Neuron (in vitro differentiated cells): ENCODE measurements around the gene TCAF1.
A peak's percentile ranks its signal among the peaks of the same experiment; 100 is the strongest.

Experiments used
- H2AFZ ChIP-seq: one replicate; pipeline ENCODE4 v1.6.1; 2013; ENCODE audit warnings: low read depth, mild to moderate bottlenecking, inconsistent platforms, low read length, moderate library complexity
- H3K27me3 ChIP-seq: one replicate; pipeline ENCODE4 v1.6.1; 2013; ENCODE audit warnings: low read length; ENCODE audit not compliant: insufficient read depth
- H3K36me3 ChIP-seq: one replicate; pipeline ENCODE4 v1.6.1; 2013; ENCODE audit warnings: low read length; ENCODE audit not compliant: insufficient read depth
- H3K4me1 ChIP-seq: one replicate; pipeline ENCODE4 v1.6.1; 2013; ENCODE audit warnings: low read length; ENCODE audit not compliant: insufficient read depth
- H3K4me3 ChIP-seq: 2 replicates; pipeline ENCODE4 v1.5.1; 2013; ENCODE audit warnings: mild to moderate bottlenecking, low read length, moderate library complexity
- H3K9me3 ChIP-seq: one replicate; pipeline ENCODE4 v1.6.1; 2013; ENCODE audit warnings: low read length

Gene TCAF1

GRCh38 chr7:143914938-143915652 lies 13.1 kb upstream of the TCAF1 start:
- Histone ChIP-seq H3K4me3 (no peak overlapping the region), H3K4me1 (no peaks in the 10 kb centered on the region), H3K27me3 (peaks cover 2% of the 10 kb centered on the region), H3K9me3 (no peaks in the 10 kb centered on the region), H2AFZ (no peak overlapping the region), H3K36me3 (no peaks in the 10 kb centered on the region)

- H3K9me3 ChIP-seq, result no peaks in the 10 kb centered on the region
- H3K27me3 ChIP-seq, result peaks cover 2% of the 10 kb centered on the region
- no peak overlapping the region for H2AFZ ChIP-seq
- no peaks in the 10 kb centered on the region for H3K4me1 ChIP-seq
- H3K36me3 ChIP-seq, result no peaks in the 10 kb centered on the region
- H3K4me3 ChIP-seq, result no peak overlapping the region
Measured at GRCh38 chr7:143913945-143914615, 12.1 kb upstream of the TCAF1 start.

- Histone ChIP-seq H3K36me3 (no peaks in the 10 kb centered on the region), H3K9me3 (no peaks in the 10 kb centered on the region), H3K4me1 (peaks cover 2% of the 10 kb centered on the region), H3K27me3 (no peaks in the 10 kb centered on the region), H2AFZ (no peak overlapping the region), H3K4me3 (no peak overlapping the region)
Measured at GRCh38 chr7:143910473-143911248, 8.7 kb upstream of the TCAF1 start.

- no peak overlapping the region for H2AFZ ChIP-seq
- no peak overlapping the region for H3K4me3 ChIP-seq
- peaks cover 2% of the 10 kb centered on the region for H3K4me1 ChIP-seq
- H3K36me3 ChIP-seq, result no peaks in the 10 kb centered on the region
- no peaks in the 10 kb centered on the region for H3K9me3 ChIP-seq
- H3K27me3 ChIP-seq, result no peaks in the 10 kb centered on the region
Measured at GRCh38 chr7:143909863-143910262, 7.9 kb upstream of the TCAF1 start.

- H3K27me3 ChIP-seq, result no peaks in the 10 kb centered on the region
- no peak overlapping the region for H3K4me3 ChIP-seq
- H3K9me3 ChIP-seq, result no peaks in the 10 kb centered on the region
- H3K36me3 ChIP-seq, result no peaks in the 10 kb centered on the region
- no peak overlapping the region for H2AFZ ChIP-seq
- peaks cover 2% of the 10 kb centered on the region for H3K4me1 ChIP-seq
Measured at GRCh38 chr7:143908120-143908519, 6.1 kb upstream of the TCAF1 start.

- H3K4me1 ChIP-seq, result peaks cover 2% of the 10 kb centered on the region
- H3K27me3 ChIP-seq, result no peaks in the 10 kb centered on the region
- H2AFZ ChIP-seq, result no peak overlapping the region
- H3K9me3 ChIP-seq, result no peaks in the 10 kb centered on the region
- no peak overlapping the region for H3K4me3 ChIP-seq
- no peaks in the 10 kb centered on the region for H3K36me3 ChIP-seq
Measured at GRCh38 chr7:143906895-143907294, 4.9 kb upstream of the TCAF1 start.

- peaks cover 2% of the 10 kb centered on the region for H3K4me1 ChIP-seq
- no peaks in the 10 kb centered on the region for H3K27me3 ChIP-seq
- no peaks in the 10 kb centered on the region for H3K9me3 ChIP-seq
- H3K36me3 ChIP-seq, result no peaks in the 10 kb centered on the region
- H3K4me3 ChIP-seq, result no peak overlapping the region
- no peak overlapping the region for H2AFZ ChIP-seq
Measured at GRCh38 chr7:143906151-143906550, 4.2 kb upstream of the TCAF1 start.

- peaks cover 5% of the 10 kb centered on the region for H3K4me1 ChIP-seq
- no peak overlapping the region for H2AFZ ChIP-seq
- H3K36me3 ChIP-seq, result no peaks in the 10 kb centered on the region
- H3K27me3 ChIP-seq, result no peaks in the 10 kb centered on the region
- no peak overlapping the region for H3K4me3 ChIP-seq
- H3K9me3 ChIP-seq, result no peaks in the 10 kb centered on the region
Measured at GRCh38 chr7:143905509-143905908, 3.5 kb upstream of the TCAF1 start.

GRCh38 chr7:143902332-143902899 lies 440 bp upstream of the TCAF1 start:
- H3K4me1 ChIP-seq, result peaks cover 22% of the 10 kb centered on the region
- H3K27me3 ChIP-seq, result no peaks in the 10 kb centered on the region
- no peaks in the 10 kb centered on the region for H3K9me3 ChIP-seq
- no peaks in the 10 kb centered on the region for H3K36me3 ChIP-seq
- peak overlapping the region; percentile 69 for H2AFZ ChIP-seq
- H3K4me3 ChIP-seq, result peak overlapping the region; percentile 90

- Histone ChIP-seq H3K4me3 (peak overlapping the region; percentile 90), H3K4me1 (peaks cover 20% of the 10 kb centered on the region), H3K9me3 (no peaks in the 10 kb centered on the region), H3K36me3 (no peaks in the 10 kb centered on the region), H2AFZ (peak overlapping the region; percentile 69), H3K27me3 (no peaks in the 10 kb centered on the region)
Measured at GRCh38 chr7:143901332-143901667, 676 bp downstream of the TCAF1 start.

GRCh38 chr7:143900230-143900766 lies 1.7 kb downstream of the TCAF1 start:
- Histone ChIP-seq H3K36me3 (no peaks in the 10 kb centered on the region), H3K9me3 (no peaks in the 10 kb centered on the region), H3K27me3 (no peaks in the 10 kb centered on the region), H2AFZ (no peak overlapping the region), H3K4me1 (peaks cover 20% of the 10 kb centered on the region), H3K4me3 (peak overlapping the region; percentile 90)

GRCh38 chr7:143898810-143899209 lies 3.2 kb downstream of the TCAF1 start:
- Histone ChIP-seq H2AFZ (no peak overlapping the region), H3K4me1 (peaks cover 20% of the 10 kb centered on the region), H3K9me3 (no peaks in the 10 kb centered on the region), H3K4me3 (no peak overlapping the region), H3K27me3 (no peaks in the 10 kb centered on the region), H3K36me3 (no peaks in the 10 kb centered on the region)

GRCh38 chr7:143896667-143897066 lies 5.3 kb downstream of the TCAF1 start:
- peaks cover 20% of the 10 kb centered on the region for H3K4me1 ChIP-seq
- H3K4me3 ChIP-seq, result no peak overlapping the region
- H3K36me3 ChIP-seq, result no peaks in the 10 kb centered on the region

More at GRCh38 chr7:143896667-143897066, 5.3 kb downstream of the TCAF1 start:
- peaks cover under 1% of the 10 kb centered on the region for H3K9me3 ChIP-seq
- H3K27me3 ChIP-seq, result no peaks in the 10 kb centered on the region
- no peak overlapping the region for H2AFZ ChIP-seq
